SU-DHL-6 (cell line): ENCODE results near the gene GRM7.

Experiments
- H2AFZ ChIP-seq: fragments of 200-600 bp; sonication (generic); 2 replicates; pipeline ENCODE4 v1.6.1; 2014; ENCODE audit warnings: low read depth, mild to moderate bottlenecking, moderate library complexity, mixed read lengths, antibody characterized with exemption, low read length; ENCODE audit not compliant: severe bottlenecking
- H3F3A ChIP-seq: fragments of 200-600 bp; shearing (Covaris generic); 2 replicates; pipeline ENCODE4 v1.6.0; 2016; ENCODE audit warnings: antibody characterized with exemption, mild to moderate bottlenecking; ENCODE audit not compliant: insufficient read depth
- H3K27ac ChIP-seq: fragments of 200-600 bp; sonication (generic); 2 replicates; pipeline ENCODE4 v1.5.1; 2016; ENCODE audit warnings: low read depth, mild to moderate bottlenecking, low read length, moderate library complexity, mixed read lengths
- H3K27me3 ChIP-seq: fragments of 200-600 bp; sonication (generic), shearing (Covaris generic); 2 replicates; pipeline ENCODE4 v1.6.0; 2014; ENCODE audit warnings: mild to moderate bottlenecking, low read length
- H3K36me3 ChIP-seq: fragments of 200-600 bp; sonication (generic); 2 replicates; pipeline ENCODE4 v1.6.1; 2014; ENCODE audit warnings: mild to moderate bottlenecking, low read length, mixed read lengths
- H3K4me2 ChIP-seq: fragments of 300-600, 200-600 bp; shearing (Covaris generic), sonication (generic); 2 replicates; pipeline ENCODE4 v1.6.0; 2014; ENCODE audit warnings: low read length, low read depth, mild to moderate bottlenecking; ENCODE audit not compliant: poor library complexity, severe bottlenecking
- H3K4me3 ChIP-seq: fragments of 200-600 bp; sonication (generic); 2 replicates; pipeline ENCODE4 v1.5.1; 2014; ENCODE audit warnings: antibody characterized with exemption, low read length, mild to moderate bottlenecking, mixed read lengths; ENCODE audit not compliant: insufficient read depth, poor library complexity, severe bottlenecking
- H3K79me2 ChIP-seq: fragments of 200-600 bp; sonication (generic); 2 replicates; pipeline ENCODE4 v1.6.1; 2014; ENCODE audit warnings: mild to moderate bottlenecking, low read length, moderate library complexity; ENCODE audit not compliant: insufficient read depth
- H3K9ac ChIP-seq: fragments of 200-600 bp; sonication (generic); 2 replicates; pipeline ENCODE4 v1.7.0; 2014; ENCODE audit warnings: mild to moderate bottlenecking, low read length
- H3K9me2 ChIP-seq: fragments of 200-600 bp; sonication (generic); replicated peaks from 2 replicates; pipeline ENCODE4 v1.6.1; 2014; ENCODE audit warnings: low read length; ENCODE audit not compliant: insufficient read depth
- H3K9me3 ChIP-seq: fragments of 200-600 bp; sonication (generic); 2 replicates; pipeline ENCODE4 v1.6.1; 2014; ENCODE audit warnings: low read length, mixed read lengths; ENCODE audit not compliant: insufficient read depth
- H4K20me1 ChIP-seq: fragments of 200-600 bp; sonication (generic); 2 replicates; pipeline ENCODE4 v1.6.1; 2014; ENCODE audit warnings: low read depth, mild to moderate bottlenecking, antibody characterized with exemption, low read length, moderate library complexity, mixed read lengths
- EZH2phosphoT487 ChIP-seq: fragments of 200-600 bp; sonication (generic), shearing (Covaris generic); conservative IDR thresholded peaks from 2 replicates; pipeline ENCODE4 v1.6.1; 2018; ENCODE audit warnings: mild to moderate bottlenecking, antibody characterized with exemption, low read length, moderate library complexity, mixed read lengths
- TF ChIP-seq, protein P1 (sequence below): fragments of 200-600 bp; sonication (generic); IDR thresholded peaks from one replicate; pipeline ENCODE4 v1.5.1; 2017; ENCODE audit warnings: antibody characterized with exemption, mild to moderate bottlenecking, low read length, moderate library complexity; ENCODE audit not compliant: insufficient read depth, poor library complexity, severe bottlenecking

The GRM7 gene

DNA sequence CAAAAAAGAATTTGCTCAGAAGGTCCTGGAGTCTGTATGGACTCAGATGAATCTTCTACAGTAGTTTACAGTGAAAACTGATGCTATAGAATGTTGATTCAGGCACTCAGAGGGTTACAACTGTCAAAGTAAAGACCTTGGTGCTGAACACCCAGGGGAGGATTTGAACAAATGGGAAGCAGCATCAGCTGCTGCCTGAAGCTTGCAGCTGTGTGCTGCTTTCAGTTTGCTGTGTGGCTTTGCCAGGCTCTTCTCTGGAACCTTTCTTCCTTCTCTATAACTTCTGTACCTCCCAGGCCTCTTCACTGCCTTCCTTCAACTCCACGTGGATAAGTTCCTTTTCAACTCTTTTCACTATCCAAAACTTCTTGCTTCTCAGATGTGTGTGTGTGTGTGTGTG is 214.2 kb downstream of the GRM7 start:
- Histone ChIP-seq H3K27me3 (no peaks in the 10 kb centered on the region), H3K27ac (no peak overlapping the region), H3F3A (no peaks in the 10 kb centered on the region), H3K4me3 (no peak overlapping the region), H4K20me1 (no peaks in the 10 kb centered on the region), H3K9me2 (no peaks in the 10 kb centered on the region), H3K9me3 (no peaks in the 10 kb centered on the region), H3K9ac (no peak overlapping the region), H3K79me2 (no peaks in the 10 kb centered on the region), H3K4me2 (no peak overlapping the region), H2AFZ (no peak overlapping the region), H3K36me3 (no peaks in the 10 kb centered on the region)
- no peak for TF ChIP-seq EZH2phosphoT487

DNA sequence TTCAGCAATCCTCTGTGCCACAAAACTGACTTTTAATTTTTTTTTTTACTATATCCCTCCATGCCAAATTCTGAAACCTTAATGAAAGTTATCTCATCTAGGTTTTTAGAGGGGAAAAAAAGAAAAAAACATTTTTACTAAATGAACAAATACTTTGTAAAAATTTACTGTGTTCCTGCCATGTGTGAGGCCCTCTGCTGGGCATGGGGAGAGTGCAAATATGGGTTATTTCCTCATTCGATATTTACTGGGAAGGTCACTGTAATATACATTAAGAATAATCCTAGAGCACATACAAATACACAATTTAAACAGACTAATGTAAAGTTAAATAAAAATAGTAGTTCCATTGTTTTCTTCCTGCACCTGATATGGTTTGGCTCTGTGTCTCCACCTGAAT is 215.0 kb downstream of the GRM7 start:
- H3K27ac ChIP-seq: no peak overlapping the region
- TF ChIP-seq EZH2phosphoT487: no peak
- TF ChIP-seq, protein P1, sequence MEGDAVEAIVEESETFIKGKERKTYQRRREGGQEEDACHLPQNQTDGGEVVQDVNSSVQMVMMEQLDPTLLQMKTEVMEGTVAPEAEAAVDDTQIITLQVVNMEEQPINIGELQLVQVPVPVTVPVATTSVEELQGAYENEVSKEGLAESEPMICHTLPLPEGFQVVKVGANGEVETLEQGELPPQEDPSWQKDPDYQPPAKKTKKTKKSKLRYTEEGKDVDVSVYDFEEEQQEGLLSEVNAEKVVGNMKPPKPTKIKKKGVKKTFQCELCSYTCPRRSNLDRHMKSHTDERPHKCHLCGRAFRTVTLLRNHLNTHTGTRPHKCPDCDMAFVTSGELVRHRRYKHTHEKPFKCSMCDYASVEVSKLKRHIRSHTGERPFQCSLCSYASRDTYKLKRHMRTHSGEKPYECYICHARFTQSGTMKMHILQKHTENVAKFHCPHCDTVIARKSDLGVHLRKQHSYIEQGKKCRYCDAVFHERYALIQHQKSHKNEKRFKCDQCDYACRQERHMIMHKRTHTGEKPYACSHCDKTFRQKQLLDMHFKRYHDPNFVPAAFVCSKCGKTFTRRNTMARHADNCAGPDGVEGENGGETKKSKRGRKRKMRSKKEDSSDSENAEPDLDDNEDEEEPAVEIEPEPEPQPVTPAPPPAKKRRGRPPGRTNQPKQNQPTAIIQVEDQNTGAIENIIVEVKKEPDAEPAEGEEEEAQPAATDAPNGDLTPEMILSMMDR: no peak
- H3K27me3 ChIP-seq: no peaks in the 10 kb centered on the region
- H3K9ac ChIP-seq: no peak overlapping the region
- H3K4me3 ChIP-seq: no peak overlapping the region
- no peaks in the 10 kb centered on the region for H3K9me3 ChIP-seq
- H3K4me2 ChIP-seq: no peak overlapping the region
- no peaks in the 10 kb centered on the region for H3K79me2 ChIP-seq
- H2AFZ ChIP-seq: no peak overlapping the region
- no peaks in the 10 kb centered on the region for H3K9me2 ChIP-seq
- no peaks in the 10 kb centered on the region for H3K36me3 ChIP-seq
- no peaks in the 10 kb centered on the region for H3F3A ChIP-seq
- H4K20me1 ChIP-seq: no peaks in the 10 kb centered on the region

DNA sequence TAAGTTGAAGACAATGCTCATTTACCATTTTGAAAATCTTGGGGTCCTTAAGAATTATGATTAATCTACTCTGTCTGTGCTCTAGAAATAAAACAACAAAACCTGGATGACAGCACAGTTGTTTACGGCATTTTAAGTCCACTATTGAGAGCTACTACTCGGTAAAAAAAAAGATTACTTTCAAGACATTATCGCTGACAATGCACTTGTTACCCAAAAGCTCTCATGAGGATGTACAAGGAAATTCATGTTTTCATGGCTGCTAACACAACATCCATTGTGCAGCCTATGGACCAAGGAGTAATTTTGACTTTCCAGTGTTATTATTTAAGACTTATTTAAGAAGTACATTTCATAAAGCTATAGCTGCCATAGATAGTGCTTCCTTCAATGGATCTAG is 221.3 kb downstream of the GRM7 start:
- no peaks in the 10 kb centered on the region for H3K27me3 ChIP-seq
- H3K4me3 ChIP-seq: no peak overlapping the region
- no peak overlapping the region for H3K4me2 ChIP-seq
- no peaks in the 10 kb centered on the region for H3K9me2 ChIP-seq
- no peak overlapping the region for H3K9ac ChIP-seq
- no peak overlapping the region for H2AFZ ChIP-seq
- TF ChIP-seq, protein P1: no peak
- TF ChIP-seq EZH2phosphoT487: no peak
- no peaks in the 10 kb centered on the region for H3K9me3 ChIP-seq
- H3F3A ChIP-seq: no peaks in the 10 kb centered on the region
- no peaks in the 10 kb centered on the region for H3K36me3 ChIP-seq
- no peak overlapping the region for H3K27ac ChIP-seq
- no peaks in the 10 kb centered on the region for H3K79me2 ChIP-seq
- H4K20me1 ChIP-seq: no peaks in the 10 kb centered on the region

DNA sequence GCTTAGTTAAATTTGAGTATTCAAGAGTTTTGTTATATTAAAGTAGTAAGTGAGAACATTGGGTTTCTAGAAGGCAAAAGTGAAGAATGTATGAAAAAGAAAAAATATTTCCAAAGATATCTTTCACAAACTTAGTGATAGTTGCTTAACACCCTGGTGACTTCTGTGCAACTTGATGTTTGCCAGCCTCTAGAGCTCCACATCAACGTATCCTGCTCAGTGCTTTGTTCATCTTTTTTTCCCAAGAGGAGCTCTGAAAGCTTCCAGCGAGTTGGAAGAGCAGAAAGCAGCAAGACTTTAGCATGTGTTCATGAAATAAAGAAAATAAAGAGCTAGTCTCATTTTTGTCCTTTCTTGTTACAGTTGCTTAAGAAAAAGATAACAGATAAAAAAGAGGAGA is 225.5 kb downstream of the GRM7 start:
- Histone ChIP-seq H2AFZ (no peak overlapping the region), H3K9me3 (no peaks in the 10 kb centered on the region), H3K9ac (no peak overlapping the region), H3K79me2 (no peaks in the 10 kb centered on the region), H4K20me1 (no peaks in the 10 kb centered on the region), H3K4me2 (no peak overlapping the region), H3F3A (no peaks in the 10 kb centered on the region), H3K27me3 (no peaks in the 10 kb centered on the region), H3K36me3 (no peaks in the 10 kb centered on the region), H3K9me2 (no peaks in the 10 kb centered on the region), H3K27ac (no peak overlapping the region), H3K4me3 (no peak overlapping the region)
- TF ChIP-seq, protein P1: no peak
- TF ChIP-seq EZH2phosphoT487: no peak
